Heart left ventricle (tissue), 16 donors: ENCODE measurements around the gene RANGAP1. TPM values are rescaled to one million over a fixed set of nuclear protein-coding genes. Genes with fewer than 3 reads are reported as not detected.

Experiments
- ATAC-seq, 4 donors: fragments of 200-7000 bp; cut with Tn5 transposase; one replicate each; pipeline ENCODE4 v1.9.1; 2020 to 2022; ENCODE audit warnings: moderate library complexity in 4 of 4, mild to moderate bottlenecking in 3 of 4, moderate number of reproducible peaks in 1 of 4
- DNase-seq, 5 donors: peaks; one replicate each; pipeline ENCODE4 v3.0.0-alpha.2; 2020
- H3K27ac ChIP-seq, 12 donors: fragments of 200-600 bp; sonication (generic) in 4 of 12; one replicate each; pipeline versions ENCODE4 v1.5.0 to v1.8.0; 2016 to 2022; ENCODE audit warnings: mild to moderate bottlenecking in 2 of 12
- H3K27me3 ChIP-seq, 9 donors: fragments of 200-600 bp; sonication (generic) in 2 of 9; one replicate each; pipeline versions ENCODE4 v1.5.1 to v1.8.0; 2016 to 2022; ENCODE audit warnings: mild to moderate bottlenecking in 3 of 9
- H3K36me3 ChIP-seq, 9 donors: fragments of 200-600 bp; sonication (generic) in 2 of 9; one replicate each; pipeline versions ENCODE4 v1.5.0 to v1.8.0; 2018 to 2022; ENCODE audit warnings: mild to moderate bottlenecking in 2 of 9
- H3K4me1 ChIP-seq, 12 donors: fragments of 200-600 bp; sonication (generic) in 4 of 12; one replicate each; pipeline versions ENCODE4 v1.5.0 to v1.8.0; 2016 to 2022; ENCODE audit warnings: mild to moderate bottlenecking in 3 of 12
- H3K4me3 ChIP-seq, 12 donors: fragments of 200-600 bp; sonication (generic) in 4 of 12; one replicate each; pipeline versions ENCODE4 v1.5.0 to v1.8.0; 2017 to 2022; ENCODE audit warnings: mild to moderate bottlenecking in 9 of 12, moderate library complexity in 4 of 12
- H3K9me3 ChIP-seq, 12 donors: fragments of 200-600 bp; sonication (generic) in 4 of 12; one replicate each; pipeline versions ENCODE4 v1.5.0 to v1.8.0; 2016 to 2022; ENCODE audit warnings: mild to moderate bottlenecking in 1 of 12
- CTCF ChIP-seq, 12 donors: fragments of 200-600 bp; sonication (generic) in 4 of 12; IDR thresholded peaks; one replicate each; pipeline versions ENCODE4 v1.5.0 to v1.8.0; 2018 to 2022; ENCODE audit warnings: antibody characterized with exemption in 12 of 12, mild to moderate bottlenecking in 5 of 12
- POLR2A ChIP-seq, 2 donors: fragments of 450-650 bp; IDR thresholded peaks; one replicate each; pipeline ENCODE4 v1.6.1; 2017; ENCODE audit warnings: antibody characterized with exemption in 2 of 2, mild to moderate bottlenecking in 2 of 2, moderate library complexity in 2 of 2
- WGBS, 4 donors: extraction: QIAGEN DNeasy Blood & Tissue Kit in 2 of 4; methylation state at CpG; one replicate each; pipeline versions ENCODE4 v1.1.5 to v1.1.7; 2013 to 2018; 5-methylcytosine and 5-hydroxymethylcytosine counted together
- intact Hi-C, 10 donors: fragments of 100-400 bp; cut with DNase I; formaldehyde crosslinking; loops; one replicate each; pipeline versions ENCODE4 v1.11.1 to v1.14.2; 2022
- polyA plus RNA-seq, 2 donors: library from polyadenylated mRNA; stranded (reverse); fragments of 200-250 nt; gene quantifications; one replicate each; pipeline ENCODE4 v1.2.3, GENCODE V29; 2013
- total RNA-seq, 9 donors: library from RNA; depleted of rRNA in 2 of 9; stranded (reverse); fragments of >200 nt in 2 of 9; fragmentation: NEBNext Ultra II Directional in 3 of 9; extraction: Animal tissue kit (Norgen Biotek cat#: 25700) in 3 of 9; gene quantifications; one replicate each; pipeline versions ENCODE4 v1.1.0 to v1.2.4, GENCODE V29; 2016 to 2023
- donor health status: ischemic (EF 13 %, LVEDD 7.1; RV severe dilation, severe dysfunction).
- donor health status: healthy with polysubstance abuse.
- donor health status: DM: no; HTN: yes; CAD: no.
- donor health status: DM: no; HTN: no; CAD: no.
- donor health status: ischemic (EF 25% LVEDD 6.9; RV normal size, moderate dysfunction).
- donor health status: ischemic (EF 25% LVEDD 5.7; RV mildly dilated, moderate dysfunction).
- donor health status: healthy.
- donor health status: DM: yes; HTN: yes; CAD: no.
- donor health status: ischemic (EF 35%, LVEDD 5.7; RV mildly dilated, moderate dysfunction).
- donor health status: nonischemic (EF 11% LVEDD 7.7; RV severe dilation, severe dysfunction).
- donor health status: DM: yes; HTN: yes; CAD: no.
- donor health status: PGD.
- donor health status: ischemic (EF 29% LVEDD 5.4; RV normal size, mild dysfunction).
- donor health status: nonischemic (EF 23%, LVEDD 6.1; RV moderate dilation, normal function).

RANGAP1 gene
- total and polyA plus RNA-seq, 11 donors, result 23.7 to 125 (median 35.0) TPM

DNA sequence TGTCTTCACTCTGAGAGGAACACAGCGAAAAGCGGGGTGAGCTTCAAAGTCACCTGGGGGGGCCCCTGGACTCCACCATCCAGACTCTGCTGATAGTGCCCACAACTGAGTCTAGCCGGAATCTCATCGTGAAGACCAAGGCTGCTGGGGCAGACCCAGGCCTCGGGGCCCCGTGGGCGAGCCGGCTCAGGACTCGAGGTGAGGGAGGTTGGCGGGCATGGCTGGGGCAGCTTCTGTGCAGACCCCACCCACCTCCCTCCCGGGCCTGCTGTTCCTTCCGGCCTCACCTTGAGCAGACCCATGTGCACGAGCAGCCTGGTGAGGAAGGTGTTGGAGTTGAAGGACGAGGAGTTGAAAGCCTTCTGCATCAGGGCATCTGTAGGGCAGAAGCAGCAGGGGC lies 36.5 kb downstream of the RANGAP1 start:
- peak overlapping the region in 2 of 12 donors; percentile 58 to 84 for H3K27ac ChIP-seq
- H3K4me3 ChIP-seq, result no peak overlapping the region
- DNase-seq, result no peak
- H3K27me3 ChIP-seq, result no peaks in the 10 kb centered on the region
- no peak for TF ChIP-seq CTCF (IDR thresholded peaks at IDR 0.05)
- TF ChIP-seq POLR2A (IDR thresholded peaks at IDR 0.05), result no peak
- H3K9me3 ChIP-seq, result no peaks in the 10 kb centered on the region
- ATAC-seq, result no peak
- peaks cover 0 to 95% (median 68%) of the 10 kb centered on the region in 9 donors for H3K36me3 ChIP-seq
- peaks cover 0 to 14% (median 0%) of the 10 kb centered on the region in 12 donors for H3K4me1 ChIP-seq
- intact Hi-C loops, result no loop called here
- WGBS, 4 donors, result 93 to 96% (median 95%) methylated on average over 10 to 14 of the region's 14 CpGs

GRCh38 chr22:41248758-41249157 lies 37.2 kb downstream of the RANGAP1 start:
- peak in 2 of 4 donors; percentile 6 to 25 for ATAC-seq

DNA sequence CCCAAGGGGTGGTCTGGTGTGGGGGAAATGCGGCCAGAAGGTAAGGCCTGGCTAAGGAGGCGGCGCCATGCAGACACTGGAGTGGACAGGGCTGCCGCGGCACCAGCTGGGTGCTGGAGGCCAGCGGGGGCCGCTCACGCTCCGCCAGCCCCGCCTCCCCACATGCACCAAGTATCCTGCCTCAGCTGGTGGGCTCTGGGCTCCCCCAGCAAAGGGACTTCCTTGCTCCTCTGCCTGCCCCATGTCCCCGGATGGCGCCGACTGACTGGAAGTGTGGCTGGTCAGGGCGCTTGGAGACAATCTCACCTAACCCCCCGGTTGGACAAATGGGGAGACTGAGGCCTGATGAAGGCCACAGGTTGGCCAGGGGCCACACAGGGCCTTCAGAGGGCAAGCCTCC lies 37.7 kb downstream of the RANGAP1 start:
- WGBS, 4 donors, result 88 to 93% (median 91%) methylated on average over 10 to 15 of the region's 15 CpGs; no CpG with 5 or more reads in 1 of the 4 donors
- H3K9me3 ChIP-seq, result no peaks in the 10 kb centered on the region
- peak overlapping the region in 9 of 12 donors; percentile 43 to 84 (median 69) for H3K27ac ChIP-seq
- intact Hi-C loops, result no loop called here
- TF ChIP-seq CTCF (IDR thresholded peaks at IDR 0.05) (no peak), POLR2A (IDR thresholded peaks at IDR 0.05) (no peak)
- H3K36me3 ChIP-seq, result peaks cover 0 to 84% (median 57%) of the 10 kb centered on the region in 9 donors
- no peak overlapping the region for H3K4me3 ChIP-seq
- no peaks in the 10 kb centered on the region for H3K27me3 ChIP-seq
- H3K4me1 ChIP-seq, result peaks cover 0 to 14% (median 0%) of the 10 kb centered on the region in 12 donors
- no peak for DNase-seq
- peak in 3 of 4 donors; percentile 5 to 19 (median 7) for ATAC-seq

More at GRCh38 chr22:41248758-41249157, 37.2 kb downstream of the RANGAP1 start:
- DNase-seq, result no peak
- H3K4me3 ChIP-seq, result no peak overlapping the region
- H3K9me3 ChIP-seq, result no peaks in the 10 kb centered on the region
- 48 to 81% (median 80%) methylated on average over 8 to 10 of the region's 10 CpGs for WGBS, 4 donors
- H3K4me1 ChIP-seq, result peaks cover 0 to 14% (median 0%) of the 10 kb centered on the region in 12 donors
- TF ChIP-seq POLR2A (IDR thresholded peaks at IDR 0.05), result no peak
- H3K27ac ChIP-seq, result peak overlapping the region in 7 of 12 donors; percentile 58 to 84 (median 73)
- H3K36me3 ChIP-seq, result peaks cover 0 to 89% (median 61%) of the 10 kb centered on the region in 9 donors
- no peaks in the 10 kb centered on the region for H3K27me3 ChIP-seq
- intact Hi-C loops, result no loop called here

GRCh38 chr22:41247703-41248102 lies 38.3 kb downstream of the RANGAP1 start:
- Histone ChIP-seq H3K27me3 (no peaks in the 10 kb centered on the region), H3K27ac (peak overlapping the region in 9 of 12 donors; percentile 43 to 84 (median 69)), H3K4me1 (peaks cover 0 to 16% (median 0%) of the 10 kb centered on the region in 12 donors), H3K4me3 (no peak overlapping the region), H3K36me3 (peaks cover 0 to 78% (median 51%) of the 10 kb centered on the region in 9 donors), H3K9me3 (no peaks in the 10 kb centered on the region)
- peak; percentile 57 to 88 (median 75) for DNase-seq
- 55 to 83% (median 66%) methylated on average over 5 to 7 of the region's 7 CpGs for WGBS, 4 donors
- TF ChIP-seq CTCF (IDR thresholded peaks at IDR 0.05) (no peak), POLR2A (IDR thresholded peaks at IDR 0.05) (no peak)
- ATAC-seq, result peak; percentile 76 to 84 (median 84)
- intact Hi-C loops, result loop anchor here in 1 of 10 donors (1.0 kb wide), 1 partner anchor 13 kb away; no protein-coding TSS in a partner anchor
